NCI-H1436 (cell line): ENCODE data around the gene MED28.

ENCODE experiments used
- DNase-seq: peaks from one replicate; lab custom pipeline; 2025; lab: John Stamatoyannopoulos, UW

The MED28 gene

GRCh38 chr4:17667253-17667652, 52.8 kb downstream of the MED28 start:
- no peak for DNase-seq

DNA sequence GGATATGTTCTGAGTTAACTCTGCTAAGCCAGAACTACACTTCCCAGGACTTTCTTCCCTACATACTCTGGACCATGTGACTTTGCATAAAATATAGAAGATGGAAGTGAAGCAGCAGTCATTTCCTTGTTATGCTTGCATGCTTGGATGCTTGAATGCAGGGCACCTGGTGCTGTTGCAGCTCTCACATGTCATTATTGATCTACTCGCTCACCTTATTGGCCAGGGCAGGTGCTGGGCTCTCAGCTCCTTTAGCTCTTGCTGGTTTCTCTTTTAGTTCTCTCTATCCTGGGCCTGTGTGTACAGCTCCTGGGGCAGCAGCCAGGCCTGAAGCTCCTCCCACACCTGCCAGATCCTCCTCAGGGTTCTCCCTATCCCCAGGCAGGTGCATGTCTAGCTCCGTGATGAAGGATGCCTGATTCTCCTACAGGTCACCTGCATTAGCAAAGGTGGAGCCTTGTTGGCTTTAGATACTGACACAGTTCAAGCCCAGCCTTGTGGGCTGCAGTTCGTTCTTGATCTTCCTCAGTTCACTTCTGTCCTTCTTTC, 53.3 kb downstream of the MED28 start:
- no peak for DNase-seq

DNA sequence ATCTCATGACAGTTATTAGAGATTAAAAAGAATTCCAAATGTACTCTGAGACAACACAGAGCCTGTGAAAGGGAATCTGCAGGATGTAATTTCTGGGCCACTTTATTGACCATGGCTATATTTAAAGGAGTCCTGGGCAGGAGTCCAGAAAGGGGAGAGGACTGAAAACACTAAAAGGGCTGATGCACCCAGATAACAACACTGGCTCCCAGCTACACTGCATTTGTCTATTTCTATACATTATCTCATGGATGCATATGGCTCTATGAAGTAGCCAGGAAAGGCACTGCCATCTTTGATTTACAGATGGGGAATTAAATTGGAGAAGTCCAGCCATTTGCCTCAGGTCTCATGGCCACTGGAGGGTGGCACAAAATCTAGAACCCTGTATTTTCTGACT, 56.0 kb downstream of the MED28 start:
- DNase-seq, result no peak

DNA sequence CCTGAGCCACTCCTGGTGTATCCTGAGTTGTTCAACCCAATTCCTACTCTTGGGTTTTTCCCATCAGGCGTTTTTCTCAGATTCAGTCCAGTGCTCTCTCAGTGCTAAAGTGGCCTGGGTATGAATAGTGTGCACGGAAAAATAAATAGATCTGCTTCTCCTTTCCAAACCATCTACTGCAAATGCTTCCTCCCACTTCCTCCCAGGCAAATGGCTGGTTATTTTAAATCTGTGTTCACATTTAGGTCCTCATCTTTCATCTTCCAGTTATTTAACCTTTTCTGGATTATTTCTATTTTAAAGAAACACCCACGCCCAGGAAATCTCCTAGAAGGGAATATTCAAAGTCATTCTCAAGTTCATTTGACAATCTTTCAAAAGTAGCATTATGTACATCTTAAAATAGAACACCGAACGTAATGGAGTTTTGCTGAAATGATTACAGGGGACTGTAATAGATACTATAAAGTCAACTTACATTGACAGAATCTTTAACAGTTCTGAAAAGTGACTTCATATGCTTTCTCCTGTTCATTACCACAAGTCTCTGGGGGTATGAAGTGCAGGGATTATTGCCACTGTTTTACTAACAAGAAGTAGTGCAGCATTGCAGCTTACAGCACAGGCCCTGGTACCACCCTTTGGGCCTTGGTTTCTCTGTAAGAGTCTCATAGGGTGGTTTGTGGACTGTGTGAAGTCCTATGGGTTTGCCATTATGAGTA, 66.3 kb downstream of the MED28 start:
- no peak for DNase-seq

- DNase-seq, result no peak
These were observed 67.1 kb downstream of the MED28 start for GRCh38 chr4:17681281-17682221.

DNA sequence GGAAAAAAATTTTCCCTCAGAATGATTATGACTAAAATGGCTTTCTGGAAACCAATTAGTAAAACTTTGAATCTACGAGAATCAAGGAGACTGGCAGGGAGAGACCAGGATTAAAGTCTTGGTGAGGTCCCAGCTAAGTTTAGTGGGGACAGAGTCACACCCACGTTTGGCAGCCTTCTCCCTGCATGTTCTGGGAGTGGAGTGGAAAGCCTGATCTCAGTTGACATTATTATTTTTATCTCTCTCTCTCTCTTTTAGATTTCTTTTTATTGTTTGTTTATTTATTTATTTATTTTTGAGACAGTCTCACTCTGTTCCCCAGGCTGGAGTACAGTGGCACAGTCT, 67.8 kb downstream of the MED28 start:
- DNase-seq, result no peak
